ENCODE results near the gene PMEPA1. TPM values are rescaled to one million over a fixed set of nuclear protein-coding genes. Genes with fewer than 3 reads are reported as not detected.

PMEPA1 gene
- total RNA-seq, 1 donor = 23.5 TPM

DNA sequence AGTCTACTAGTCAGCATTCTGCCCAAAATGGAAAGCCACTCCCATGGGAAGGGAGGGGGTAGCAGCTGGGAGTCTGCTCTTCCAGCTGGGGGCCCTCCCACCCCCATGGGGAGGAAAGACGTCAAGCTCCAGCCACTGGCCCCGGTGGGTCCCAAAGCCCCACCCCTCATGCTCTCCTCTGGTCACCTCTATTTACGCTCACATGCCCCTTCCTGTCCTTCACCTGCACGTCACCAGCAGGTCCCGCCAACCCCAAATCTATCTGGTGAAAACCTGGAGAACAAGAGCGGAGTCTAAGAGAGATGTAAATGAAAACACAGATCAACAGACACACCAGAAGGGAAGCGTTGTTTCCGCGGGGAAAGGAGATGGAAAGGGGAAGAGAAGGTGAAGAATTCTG is 59.5 kb downstream of the PMEPA1 start:
- no peaks in the 10 kb centered on the region for H3K79me2 ChIP-seq (ENCODE audit: insufficient read depth, low read length)
- no peaks in the 10 kb centered on the region for H3K27me3 ChIP-seq (ENCODE audit: insufficient read depth, low read length)
- no peaks in the 10 kb centered on the region for H3K9me3 ChIP-seq (ENCODE audit: low read depth, low read length)
- no peak for TF ChIP-seq CTCF (IDR thresholded peaks at IDR 0.05; ENCODE audit: extremely low read depth, low read depth, low read length)
- H3K36me3 ChIP-seq (ENCODE audit: insufficient read depth, low read length) = peaks cover 13% of the 10 kb centered on the region
- no peak overlapping the region for H3K27ac ChIP-seq (ENCODE audit: low read depth, low read length)
- H3K4me2 ChIP-seq (ENCODE audit: insufficient read depth, low read length) = no peak overlapping the region
- H4K20me1 ChIP-seq (ENCODE audit: insufficient read depth, low read length) = peaks cover 9% of the 10 kb centered on the region
- DNase-seq (ENCODE audit: insufficient read length, low spot score, missing footprints) = peak; percentile 87
- no peak overlapping the region for H2AFZ ChIP-seq (ENCODE audit: low read length)
- H3K4me1 ChIP-seq (ENCODE audit: insufficient read depth, low read length) = no peaks in the 10 kb centered on the region
- H3K4me3 ChIP-seq (ENCODE audit: insufficient read depth, low read length) = no peak overlapping the region

DNA sequence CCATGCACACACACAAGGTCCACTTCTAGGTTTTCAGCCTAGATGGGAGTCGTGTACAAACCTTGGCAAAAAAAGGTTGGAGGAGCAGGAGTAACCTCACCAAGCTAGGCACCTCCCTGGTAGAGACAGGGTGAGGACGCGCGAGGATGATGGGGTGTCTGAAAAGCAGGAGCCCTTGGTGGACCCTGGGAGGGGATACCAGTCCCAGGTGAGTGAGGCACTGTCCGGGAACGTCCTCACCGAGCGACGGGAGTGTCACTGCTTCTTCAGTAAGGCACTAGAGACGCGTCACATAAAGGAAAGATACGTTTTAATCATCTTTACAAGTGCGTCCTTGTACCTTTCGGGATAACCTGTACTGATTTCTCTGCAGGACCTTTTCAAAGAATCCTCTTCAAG is 60.2 kb downstream of the PMEPA1 start:
- TF ChIP-seq CTCF (IDR thresholded peaks at IDR 0.05; ENCODE audit: extremely low read depth, low read depth, low read length) = no peak
- Histone ChIP-seq H3K9me3 (ENCODE audit: low read depth, low read length) (no peaks in the 10 kb centered on the region), H3K4me2 (ENCODE audit: insufficient read depth, low read length) (no peak overlapping the region), H3K27ac (ENCODE audit: low read depth, low read length) (no peak overlapping the region), H3K27me3 (ENCODE audit: insufficient read depth, low read length) (no peaks in the 10 kb centered on the region), H3K79me2 (ENCODE audit: insufficient read depth, low read length) (no peaks in the 10 kb centered on the region), H3K4me3 (ENCODE audit: insufficient read depth, low read length) (no peak overlapping the region), H3K36me3 (ENCODE audit: insufficient read depth, low read length) (peaks cover 13% of the 10 kb centered on the region), H3K4me1 (ENCODE audit: insufficient read depth, low read length) (no peaks in the 10 kb centered on the region), H4K20me1 (ENCODE audit: insufficient read depth, low read length) (peaks cover 6% of the 10 kb centered on the region), H2AFZ (ENCODE audit: low read length) (no peak overlapping the region)
- DNase-seq (ENCODE audit: insufficient read length, low spot score, missing footprints) = peak; percentile 69

DNA sequence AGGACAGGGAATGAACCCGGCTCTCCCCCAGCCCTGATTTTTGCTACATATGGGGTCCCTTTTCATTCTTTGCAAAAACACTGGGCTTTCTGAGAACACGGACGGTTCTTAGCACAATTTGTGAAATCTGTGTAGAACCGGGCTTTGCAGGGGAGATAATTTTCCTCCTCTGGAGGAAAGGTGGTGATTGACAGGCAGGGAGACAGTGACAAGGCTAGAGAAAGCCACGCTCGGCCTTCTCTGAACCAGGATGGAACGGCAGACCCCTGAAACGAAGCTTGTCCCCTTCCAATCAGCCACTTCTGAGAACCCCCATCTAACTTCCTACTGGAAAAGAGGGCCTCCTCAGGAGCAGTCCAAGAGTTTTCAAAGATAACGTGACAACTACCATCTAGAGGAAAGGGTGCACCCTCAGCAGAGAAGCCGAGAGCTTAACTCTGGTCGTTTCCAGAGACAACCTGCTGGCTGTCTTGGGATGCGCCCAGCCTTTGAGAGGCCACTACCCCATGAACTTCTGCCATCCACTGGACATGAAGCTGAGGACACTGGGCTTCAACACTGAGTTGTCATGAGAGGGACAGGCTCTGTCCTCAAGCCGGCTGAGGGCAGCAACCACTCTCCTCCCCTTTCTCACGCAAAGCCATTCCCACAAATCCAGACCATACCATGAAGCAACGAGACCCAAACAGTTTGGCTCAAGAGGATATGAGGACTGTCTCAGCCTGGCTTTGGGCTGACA is 60.8 kb downstream of the PMEPA1 start:
- Histone ChIP-seq H3K9me3 (ENCODE audit: low read depth, low read length) (no peaks in the 10 kb centered on the region), H3K79me2 (ENCODE audit: insufficient read depth, low read length) (no peaks in the 10 kb centered on the region), H3K4me2 (ENCODE audit: insufficient read depth, low read length) (no peak overlapping the region), H3K27ac (ENCODE audit: low read depth, low read length) (no peak overlapping the region), H3K4me1 (ENCODE audit: insufficient read depth, low read length) (no peaks in the 10 kb centered on the region), H4K20me1 (ENCODE audit: insufficient read depth, low read length) (peaks cover 3% of the 10 kb centered on the region), H3K36me3 (ENCODE audit: insufficient read depth, low read length) (peaks cover 13% of the 10 kb centered on the region), H2AFZ (ENCODE audit: low read length) (no peak overlapping the region), H3K4me3 (ENCODE audit: insufficient read depth, low read length) (no peak overlapping the region), H3K27me3 (ENCODE audit: insufficient read depth, low read length) (no peaks in the 10 kb centered on the region)
- peak; percentile 76 for DNase-seq (ENCODE audit: insufficient read length, low spot score, missing footprints)
- TF ChIP-seq CTCF (IDR thresholded peaks at IDR 0.05; ENCODE audit: extremely low read depth, low read depth, low read length) = no peak

- Histone ChIP-seq H3K27ac (ENCODE audit: low read depth, low read length) (no peak overlapping the region), H4K20me1 (ENCODE audit: insufficient read depth, low read length) (no peaks in the 10 kb centered on the region)
These were observed 61.7 kb downstream of the PMEPA1 start for GRCh38 chr20:57647933-57648785.

More at GRCh38 chr20:57647933-57648785, 61.7 kb downstream of the PMEPA1 start:
- H3K27me3 ChIP-seq (ENCODE audit: insufficient read depth, low read length) = no peaks in the 10 kb centered on the region
- H3K4me1 ChIP-seq (ENCODE audit: insufficient read depth, low read length) = no peaks in the 10 kb centered on the region
- H3K79me2 ChIP-seq (ENCODE audit: insufficient read depth, low read length) = no peaks in the 10 kb centered on the region
- H3K36me3 ChIP-seq (ENCODE audit: insufficient read depth, low read length) = peaks cover 13% of the 10 kb centered on the region
- no peak overlapping the region for H2AFZ ChIP-seq (ENCODE audit: low read length)
- H3K9me3 ChIP-seq (ENCODE audit: low read depth, low read length) = no peaks in the 10 kb centered on the region
- no peak overlapping the region for H3K4me2 ChIP-seq (ENCODE audit: insufficient read depth, low read length)
- TF ChIP-seq CTCF (IDR thresholded peaks at IDR 0.05; ENCODE audit: extremely low read depth, low read depth, low read length) = no peak
- DNase-seq (ENCODE audit: insufficient read length, low spot score, missing footprints) = peak; percentile 69
- no peak overlapping the region for H3K4me3 ChIP-seq (ENCODE audit: insufficient read depth, low read length)
